GM12878 (cell line): ENCODE data around the gene ZNF232. TPM values are rescaled to one million over a fixed set of nuclear protein-coding genes. Genes with fewer than 3 reads are reported as not detected.

Experiments used
- BACH1 ChIP-seq: fragments of 450-650 bp; IDR thresholded peaks from 2 replicates; pipeline ENCODE4 v1.6.1; 2017; ENCODE audit warnings: mild to moderate bottlenecking, borderline replicate concordance
- CBX3 ChIP-seq: fragments of 200-600 bp; sonication (generic); IDR thresholded peaks from 2 replicates; pipeline ENCODE4 v1.6.1; 2016; ENCODE audit warnings: low read depth, borderline replicate concordance
- EP300 ChIP-seq, 2 experiments: fragments of 150-350 bp in 1 of 2; IDR thresholded peaks; 2 replicates each; pipeline ENCODE4 v1.6.1; 2011 to 2012; ENCODE audit warnings: low read depth in 2 of 2, low read length in 2 of 2, borderline replicate concordance in 1 of 2, improper control_type of control experiment in 1 of 2, inconsistent platforms in 1 of 2; ENCODE audit not compliant: control insufficient read depth in 1 of 2
- HDAC2 ChIP-seq: fragments of 200-600 bp; sonication (generic); IDR thresholded peaks from 2 replicates; pipeline ENCODE4 v1.6.1; 2017
- JUNB ChIP-seq: IDR thresholded peaks from 2 replicates; pipeline ENCODE4 v1.6.1; 2016; ENCODE audit warnings: antibody characterized with exemption, mild to moderate bottlenecking
- KLF5 ChIP-seq: fragments of 450-650 bp; IDR thresholded peaks from 2 replicates; pipeline ENCODE4 v1.6.1; 2014; ENCODE audit warnings: mild to moderate bottlenecking; ENCODE audit not compliant: partially characterized antibody
- LARP7 ChIP-seq: fragments of 450-650 bp; IDR thresholded peaks from 2 replicates; pipeline ENCODE4 v1.6.1; 2017; ENCODE audit warnings: mild to moderate bottlenecking
- MXI1 ChIP-seq: fragments of 150-350 bp; IDR thresholded peaks from 2 replicates; pipeline ENCODE4 v1.6.1; 2011; ENCODE audit warnings: low read depth, mild to moderate bottlenecking, inconsistent platforms, low read length, improper control_type of control experiment
- NRF1 ChIP-seq: conservative IDR thresholded peaks from 2 replicates; pipeline ENCODE4 v1.6.1; 2011; ENCODE audit warnings: mild to moderate bottlenecking, low read depth, low read length, improper control_type of control experiment
- POLR2A ChIP-seq: IDR thresholded peaks from 2 replicates; pipeline ENCODE4 v1.6.1; 2011; ENCODE audit warnings: low read depth, mild to moderate bottlenecking, low read length
- POLR2AphosphoS5 ChIP-seq: IDR thresholded peaks from 2 replicates; pipeline ENCODE4 v1.6.1; 2011; ENCODE audit warnings: mild to moderate bottlenecking, low read length, inconsistent platforms
- SIX5 ChIP-seq: IDR thresholded peaks from 2 replicates; pipeline ENCODE4 v1.6.1; 2011; ENCODE audit warnings: mild to moderate bottlenecking, low read depth, low read length, moderate library complexity; ENCODE audit not compliant: severe bottlenecking
- SMAD1 ChIP-seq: fragments of 450-650 bp; IDR thresholded peaks from 2 replicates; pipeline ENCODE4 v1.6.1; 2018; ENCODE audit warnings: mild to moderate bottlenecking, low read depth; ENCODE audit not compliant: partially characterized antibody
- TCF12 ChIP-seq: IDR thresholded peaks from 2 replicates; pipeline ENCODE4 v1.6.1; 2011; ENCODE audit warnings: low read depth, mild to moderate bottlenecking, low read length
- polyA plus RNA-seq, 11 experiments: library from polyadenylated mRNA; depleted of rRNA in 4 of 11; unstranded in 6 of 11; stranded (reverse) in 5 of 11; fragments of >200 nt; fragmentation: Nextera tagmentation in 4 of 11; fragmentation: Illumina TruSeq in 1 of 11; extraction: Ambion mirVana in 4 of 11; extraction: Trizol in 1 of 11; gene quantifications; 1 replicate in 1 of 11; 2 replicates in 10 of 11; pipeline versions ENCODE4 v1.2.1 to v1.2.3, GENCODE V29; 2011 to 2016; ENCODE audit warnings: inconsistent platforms in 2 of 11, missing spikeins in 2 of 11, low read depth in 1 of 11
- total RNA-seq, 4 experiments: library from RNA; depleted of rRNA in 3 of 4; stranded (reverse); fragments of >200 nt in 3 of 4; fragmentation: Illumina TruSeq in 1 of 4; extraction: Trizol in 1 of 4; gene quantifications; 2 replicates each; pipeline versions ENCODE4 v1.2.1 to v1.2.3, GENCODE V29; 2013 to 2021
- TF ChIP-seq, protein P1 (sequence below): fragments of 450-650 bp; IDR thresholded peaks from 2 replicates; pipeline ENCODE4 v1.6.1; 2018; ENCODE audit warnings: mild to moderate bottlenecking, low read depth, moderate library complexity; ENCODE audit not compliant: partially characterized antibody
- TF ChIP-seq, protein P2 (sequence below): fragments of 450-650 bp; IDR thresholded peaks from 2 replicates; pipeline ENCODE4 v1.6.1; 2017; ENCODE audit warnings: mild to moderate bottlenecking, moderate library complexity
- TF ChIP-seq, protein P3 (sequence below): fragments of 150-350 bp; IDR thresholded peaks from 2 replicates; pipeline ENCODE4 v1.6.1; 2014; ENCODE audit warnings: mild to moderate bottlenecking, low read depth, low read length
- TF ChIP-seq, protein P4 (sequence below): fragments of 450-650 bp; IDR thresholded peaks from 2 replicates; pipeline ENCODE4 v1.6.1; 2016; ENCODE audit warnings: mild to moderate bottlenecking

The ZNF232 gene
- total and polyA plus RNA-seq, 10 of the 15 experiments (the other 5 are each of a cell fraction or from before 2014, with no cell fraction given): 10.1 to 15.7 (median 12.9) TPM

DNA sequence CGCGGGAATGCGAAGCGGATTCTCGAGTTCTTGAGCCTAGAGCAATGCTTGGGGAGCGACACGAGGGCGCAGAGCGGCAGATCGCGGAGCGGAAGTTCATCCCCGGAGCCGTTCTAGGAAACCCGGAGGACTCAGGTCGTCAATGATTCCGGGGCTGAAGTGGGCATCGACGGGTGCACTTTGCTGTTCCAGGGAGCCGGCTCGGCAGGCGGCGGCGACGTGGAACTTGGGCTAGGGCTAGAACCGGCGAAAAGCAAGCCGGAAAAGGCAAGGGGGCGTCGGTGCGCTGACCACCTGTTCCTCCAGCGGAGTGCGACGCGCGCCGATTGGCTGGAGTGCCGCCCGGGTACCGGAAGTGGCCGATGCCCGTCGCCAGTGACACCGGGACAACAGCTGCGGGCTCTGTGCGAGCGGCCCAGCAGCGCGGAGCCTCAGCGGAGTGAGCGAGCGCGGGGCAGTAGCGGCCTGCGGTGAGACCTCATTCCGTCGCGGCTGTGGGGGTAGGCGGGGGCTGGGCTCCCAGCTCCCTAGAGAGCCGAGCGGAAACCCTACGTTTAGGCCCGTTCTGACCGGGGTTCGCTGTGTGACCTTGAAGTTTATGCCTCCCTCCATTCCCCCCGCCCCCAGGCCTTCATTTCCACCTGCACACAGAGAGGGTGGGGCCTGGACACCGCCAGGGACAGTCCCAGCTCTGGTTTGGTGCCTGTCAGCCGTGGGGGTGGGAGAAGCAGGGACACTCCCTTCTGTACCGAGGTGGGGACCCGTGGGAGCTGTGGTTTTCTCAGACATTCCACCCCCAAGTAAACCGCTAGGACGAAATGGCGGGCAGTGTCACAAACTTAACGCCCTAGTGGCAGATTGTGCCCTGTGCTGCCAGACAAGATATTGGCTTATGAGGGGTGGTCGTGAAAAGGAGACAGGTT is 33.3 kb downstream of the ZNF232 start, which contains the start of gene ZFP3 (continued):
- TF ChIP-seq, protein P1, sequence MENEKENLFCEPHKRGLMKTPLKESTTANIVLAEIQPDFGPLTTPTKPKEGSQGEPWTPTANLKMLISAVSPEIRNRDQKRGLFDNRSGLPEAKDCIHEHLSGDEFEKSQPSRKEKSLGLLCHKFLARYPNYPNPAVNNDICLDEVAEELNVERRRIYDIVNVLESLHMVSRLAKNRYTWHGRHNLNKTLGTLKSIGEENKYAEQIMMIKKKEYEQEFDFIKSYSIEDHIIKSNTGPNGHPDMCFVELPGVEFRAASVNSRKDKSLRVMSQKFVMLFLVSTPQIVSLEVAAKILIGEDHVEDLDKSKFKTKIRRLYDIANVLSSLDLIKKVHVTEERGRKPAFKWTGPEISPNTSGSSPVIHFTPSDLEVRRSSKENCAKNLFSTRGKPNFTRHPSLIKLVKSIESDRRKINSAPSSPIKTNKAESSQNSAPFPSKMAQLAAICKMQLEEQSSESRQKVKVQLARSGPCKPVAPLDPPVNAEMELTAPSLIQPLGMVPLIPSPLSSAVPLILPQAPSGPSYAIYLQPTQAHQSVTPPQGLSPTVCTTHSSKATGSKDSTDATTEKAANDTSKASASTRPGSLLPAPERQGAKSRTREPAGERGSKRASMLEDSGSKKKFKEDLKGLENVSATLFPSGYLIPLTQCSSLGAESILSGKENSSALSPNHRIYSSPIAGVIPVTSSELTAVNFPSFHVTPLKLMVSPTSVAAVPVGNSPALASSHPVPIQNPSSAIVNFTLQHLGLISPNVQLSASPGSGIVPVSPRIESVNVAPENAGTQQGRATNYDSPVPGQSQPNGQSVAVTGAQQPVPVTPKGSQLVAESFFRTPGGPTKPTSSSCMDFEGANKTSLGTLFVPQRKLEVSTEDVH: peak; percentile 50
- TF ChIP-seq, protein P2, sequence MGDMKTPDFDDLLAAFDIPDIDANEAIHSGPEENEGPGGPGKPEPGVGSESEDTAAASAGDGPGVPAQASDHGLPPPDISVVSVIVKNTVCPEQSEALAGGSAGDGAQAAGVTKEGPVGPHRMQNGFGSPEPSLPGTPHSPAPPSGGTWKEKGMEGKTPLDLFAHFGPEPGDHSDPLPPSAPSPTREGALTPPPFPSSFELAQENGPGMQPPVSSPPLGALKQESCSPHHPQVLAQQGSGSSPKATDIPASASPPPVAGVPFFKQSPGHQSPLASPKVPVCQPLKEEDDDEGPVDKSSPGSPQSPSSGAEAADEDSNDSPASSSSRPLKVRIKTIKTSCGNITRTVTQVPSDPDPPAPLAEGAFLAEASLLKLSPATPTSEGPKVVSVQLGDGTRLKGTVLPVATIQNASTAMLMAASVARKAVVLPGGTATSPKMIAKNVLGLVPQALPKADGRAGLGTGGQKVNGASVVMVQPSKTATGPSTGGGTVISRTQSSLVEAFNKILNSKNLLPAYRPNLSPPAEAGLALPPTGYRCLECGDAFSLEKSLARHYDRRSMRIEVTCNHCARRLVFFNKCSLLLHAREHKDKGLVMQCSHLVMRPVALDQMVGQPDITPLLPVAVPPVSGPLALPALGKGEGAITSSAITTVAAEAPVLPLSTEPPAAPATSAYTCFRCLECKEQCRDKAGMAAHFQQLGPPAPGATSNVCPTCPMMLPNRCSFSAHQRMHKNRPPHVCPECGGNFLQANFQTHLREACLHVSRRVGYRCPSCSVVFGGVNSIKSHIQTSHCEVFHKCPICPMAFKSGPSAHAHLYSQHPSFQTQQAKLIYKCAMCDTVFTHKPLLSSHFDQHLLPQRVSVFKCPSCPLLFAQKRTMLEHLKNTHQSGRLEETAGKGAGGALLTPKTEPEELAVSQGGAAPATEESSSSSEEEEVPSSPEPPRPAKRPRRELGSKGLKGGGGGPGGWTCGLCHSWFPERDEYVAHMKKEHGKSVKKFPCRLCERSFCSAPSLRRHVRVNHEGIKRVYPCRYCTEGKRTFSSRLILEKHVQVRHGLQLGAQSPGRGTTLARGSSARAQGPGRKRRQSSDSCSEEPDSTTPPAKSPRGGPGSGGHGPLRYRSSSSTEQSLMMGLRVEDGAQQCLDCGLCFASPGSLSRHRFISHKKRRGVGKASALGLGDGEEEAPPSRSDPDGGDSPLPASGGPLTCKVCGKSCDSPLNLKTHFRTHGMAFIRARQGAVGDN: peak; percentile 88
- TF ChIP-seq SIX5: no peak
- TF ChIP-seq CBX3: no peak
- TF ChIP-seq, protein P3, sequence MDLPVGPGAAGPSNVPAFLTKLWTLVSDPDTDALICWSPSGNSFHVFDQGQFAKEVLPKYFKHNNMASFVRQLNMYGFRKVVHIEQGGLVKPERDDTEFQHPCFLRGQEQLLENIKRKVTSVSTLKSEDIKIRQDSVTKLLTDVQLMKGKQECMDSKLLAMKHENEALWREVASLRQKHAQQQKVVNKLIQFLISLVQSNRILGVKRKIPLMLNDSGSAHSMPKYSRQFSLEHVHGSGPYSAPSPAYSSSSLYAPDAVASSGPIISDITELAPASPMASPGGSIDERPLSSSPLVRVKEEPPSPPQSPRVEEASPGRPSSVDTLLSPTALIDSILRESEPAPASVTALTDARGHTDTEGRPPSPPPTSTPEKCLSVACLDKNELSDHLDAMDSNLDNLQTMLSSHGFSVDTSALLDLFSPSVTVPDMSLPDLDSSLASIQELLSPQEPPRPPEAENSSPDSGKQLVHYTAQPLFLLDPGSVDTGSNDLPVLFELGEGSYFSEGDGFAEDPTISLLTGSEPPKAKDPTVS: no peak
- peak; percentile 83 for TF ChIP-seq LARP7
- TF ChIP-seq EP300 (IDR thresholded peaks at IDR 0.05; ENCODE audit: borderline replicate concordance in 1 of 2, control insufficient read depth in 1 of 2, low read depth in 2 of 2, low read length in 2 of 2): peak in 1 of 2 experiments; percentile 46; a peak in 1 of 4 replicates
- TF ChIP-seq MXI1: peak; percentile 65
- TF ChIP-seq POLR2AphosphoS5: peak; percentile 80; the same call in 1 of the 2 replicates
- 0 out of 2 replicates have a peak, but pooled peaks have one; percentile 26 for TF ChIP-seq BACH1
- no peak for TF ChIP-seq JUNB
- TF ChIP-seq SMAD1: no peak
- peak; percentile 94 for TF ChIP-seq POLR2A
- peak; percentile 24 for TF ChIP-seq KLF5
- no peak for TF ChIP-seq HDAC2
- TF ChIP-seq, protein P4, sequence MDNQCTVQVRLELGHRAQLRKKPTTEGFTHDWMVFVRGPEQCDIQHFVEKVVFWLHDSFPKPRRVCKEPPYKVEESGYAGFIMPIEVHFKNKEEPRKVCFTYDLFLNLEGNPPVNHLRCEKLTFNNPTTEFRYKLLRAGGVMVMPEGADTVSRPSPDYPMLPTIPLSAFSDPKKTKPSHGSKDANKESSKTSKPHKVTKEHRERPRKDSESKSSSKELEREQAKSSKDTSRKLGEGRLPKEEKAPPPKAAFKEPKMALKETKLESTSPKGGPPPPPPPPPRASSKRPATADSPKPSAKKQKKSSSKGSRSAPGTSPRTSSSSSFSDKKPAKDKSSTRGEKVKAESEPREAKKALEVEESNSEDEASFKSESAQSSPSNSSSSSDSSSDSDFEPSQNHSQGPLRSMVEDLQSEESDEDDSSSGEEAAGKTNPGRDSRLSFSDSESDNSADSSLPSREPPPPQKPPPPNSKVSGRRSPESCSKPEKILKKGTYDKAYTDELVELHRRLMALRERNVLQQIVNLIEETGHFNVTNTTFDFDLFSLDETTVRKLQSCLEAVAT: peak; percentile 62
- TF ChIP-seq NRF1: no peak
- peak; percentile 66 for TF ChIP-seq TCF12
